Transverse colon (tissue), 4 donors: ENCODE results near the gene RPL28.

ENCODE experiments used
- CTCF ChIP-seq, 5 experiments: fragments of 200-600 bp in 3 of 5; fragments of 450-650 bp in 2 of 5; sonication (generic) in 3 of 5; IDR thresholded peaks; 1 replicate in 2 of 5; 2 replicates in 3 of 5; pipeline ENCODE4 v1.5.1; 2016 to 2017; ENCODE audit warnings: antibody characterized with exemption in 5 of 5, inconsistent platforms in 3 of 5, mild to moderate bottlenecking in 2 of 5, moderate library complexity in 1 of 5
- EP300 ChIP-seq: sonication (generic); formaldehyde crosslinking; IDR thresholded peaks from one replicate; pipeline ENCODE4 v1.6.1; 2017; ENCODE audit warnings: antibody characterized with exemption, low read depth
- POLR2A ChIP-seq: fragments of 450-650 bp; IDR thresholded peaks from one replicate; pipeline ENCODE4 v1.6.1; 2016; ENCODE audit warnings: antibody characterized with exemption, mild to moderate bottlenecking, moderate library complexity
- POLR2AphosphoS5 ChIP-seq, 3 donors: sonication (generic); formaldehyde crosslinking; IDR thresholded peaks; one replicate each; pipeline ENCODE4 v1.6.1; 2016; ENCODE audit warnings: antibody characterized with exemption in 3 of 3

GRCh38 chr19:55347442-55348009 is 38.2 kb upstream of the RPL28 start:
- no peak for TF ChIP-seq CTCF (IDR thresholded peaks at IDR 0.05)
- TF ChIP-seq POLR2AphosphoS5 (IDR thresholded peaks at IDR 0.05), result no peak
- no peak for TF ChIP-seq POLR2A
- no peak for TF ChIP-seq EP300
